Thyroid gland (tissue), 4 donors: Measurements from ENCODE around the gene LRCH1. TPM values are rescaled to one million over a fixed set of nuclear protein-coding genes. Genes with fewer than 3 reads are reported as not detected.
"Not testable (repeated sequence)": the region's sequence is repeated elsewhere in the genome, so short reads cannot be mapped to it uniquely, and the experiment has no call there.

Experiments
- DNase-seq, 2 donors: peaks; one replicate each; pipeline ENCODE4 v3.0.0-alpha.2; 2019
- H3K27ac ChIP-seq, 3 donors: fragments of 200-600 bp; sonication (generic); 1 replicate in 2 of 3; 2 replicates in 1 of 3; pipeline ENCODE4 v1.5.1; 2016 to 2019; ENCODE audit warnings: mild to moderate bottlenecking in 1 of 3, moderate library complexity in 1 of 3
- H3K27me3 ChIP-seq: fragments of 200-600 bp; sonication (generic); one replicate; pipeline ENCODE4 v1.5.1; 2019
- H3K36me3 ChIP-seq, 2 donors: fragments of 200-600 bp; sonication (generic); one replicate each; pipeline ENCODE4 v1.5.1; 2016 to 2019
- H3K4me1 ChIP-seq, 2 donors: fragments of 200-600 bp; sonication (generic); one replicate each; pipeline ENCODE4 v1.5.1; 2017 to 2019
- H3K4me3 ChIP-seq, 3 donors: fragments of 200-600 bp; sonication (generic); replicated peaks in 1 of 3; 1 replicate in 2 of 3; 2 replicates in 1 of 3; pipeline ENCODE4 v1.5.1; 2016; ENCODE audit warnings: mild to moderate bottlenecking in 1 of 3
- H3K9me3 ChIP-seq: fragments of 200-600 bp; sonication (generic); one replicate; pipeline ENCODE4 v1.5.1; 2017
- CTCF ChIP-seq, 6 experiments: fragments of 200-600 bp in 3 of 6; fragments of 450-650 bp in 3 of 6; sonication (generic) in 3 of 6; IDR thresholded peaks; one replicate each; pipeline ENCODE4 v1.5.1; 2016 to 2019; ENCODE audit warnings: antibody characterized with exemption in 6 of 6, mild to moderate bottlenecking in 2 of 6, inconsistent platforms in 1 of 6, moderate library complexity in 1 of 6
- POLR2A ChIP-seq, 2 donors: fragments of 450-650 bp; IDR thresholded peaks; one replicate each; pipeline ENCODE4 v1.6.1; 2017; ENCODE audit warnings: antibody characterized with exemption in 2 of 2, mild to moderate bottlenecking in 2 of 2, moderate library complexity in 1 of 2
- WGBS, 2 donors: methylation state at CpG; one replicate each; pipeline ENCODE4 v1.1.5; 2017; 5-methylcytosine and 5-hydroxymethylcytosine counted together
- intact Hi-C: fragments of 100-400 bp; cut with DNase I; formaldehyde crosslinking; loops from one replicate; pipeline ENCODE4 v1.15.1; 2023
- total RNA-seq, 4 donors: library from RNA; depleted of rRNA; stranded (reverse); fragments of >200 nt; gene quantifications; one replicate each; pipeline ENCODE4 v1.2.3, GENCODE V29; 2016

LRCH1 gene
- total RNA-seq, 4 donors from 2014 or later, result 13.5 to 19.3 (median 15.9) TPM

DNA sequence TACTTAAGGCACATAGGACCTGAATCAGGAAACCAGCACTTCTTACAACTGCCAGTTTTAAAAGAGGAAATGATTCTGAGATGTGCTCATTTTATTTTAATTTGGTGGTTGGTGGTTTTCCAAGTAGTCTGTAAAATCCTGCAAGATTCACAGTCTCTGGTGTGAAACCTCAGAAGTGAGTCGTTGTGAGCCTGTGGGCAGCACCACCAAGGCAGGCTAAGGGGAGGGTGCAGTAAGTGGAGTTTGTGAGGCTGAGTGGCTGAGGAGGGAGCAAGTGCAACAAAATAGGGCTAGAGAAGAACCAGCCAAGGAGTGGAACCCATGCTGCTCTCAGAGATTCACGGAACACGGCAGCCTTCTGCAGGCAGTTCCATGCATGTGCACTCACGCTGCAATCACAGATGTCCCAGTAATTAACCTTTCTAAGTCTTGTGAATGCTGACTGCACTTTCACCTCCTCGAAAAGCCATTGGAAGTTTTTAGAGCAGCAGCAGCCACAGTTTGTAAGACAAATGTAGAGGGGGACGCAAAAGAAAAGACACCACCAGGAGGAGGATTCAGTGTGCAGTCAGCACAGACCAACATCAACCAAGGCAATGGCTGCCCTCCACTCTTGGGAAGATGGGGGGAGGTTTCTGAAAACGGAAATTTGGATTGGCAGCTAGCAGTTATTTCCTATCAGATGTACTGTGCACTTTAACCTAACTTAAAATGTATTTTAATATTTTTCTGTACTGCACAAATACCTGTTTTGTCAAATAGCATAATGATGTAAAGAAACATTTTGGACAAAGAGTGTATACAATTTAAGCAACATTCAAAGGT, 199.1 kb downstream of the LRCH1 start:
- WGBS, 2 donors, result 53 to 71% methylated on average over 7 of the region's 7 CpGs
- H3K36me3 ChIP-seq, result peaks cover 0 to 5% of the 10 kb centered on the region in 2 donors
- H3K27ac ChIP-seq, result no peak overlapping the region
- no peak overlapping the region for H3K4me3 ChIP-seq
- TF ChIP-seq CTCF (IDR thresholded peaks at IDR 0.05), result no peak
- TF ChIP-seq POLR2A (IDR thresholded peaks at IDR 0.05), result no peak
- no peaks in the 10 kb centered on the region for H3K9me3 ChIP-seq
- H3K4me1 ChIP-seq, result peaks cover 0 to 7% of the 10 kb centered on the region in 2 donors
- no peaks in the 10 kb centered on the region for H3K27me3 ChIP-seq
- no peak for DNase-seq
- intact Hi-C loops, result no loop called here

DNA sequence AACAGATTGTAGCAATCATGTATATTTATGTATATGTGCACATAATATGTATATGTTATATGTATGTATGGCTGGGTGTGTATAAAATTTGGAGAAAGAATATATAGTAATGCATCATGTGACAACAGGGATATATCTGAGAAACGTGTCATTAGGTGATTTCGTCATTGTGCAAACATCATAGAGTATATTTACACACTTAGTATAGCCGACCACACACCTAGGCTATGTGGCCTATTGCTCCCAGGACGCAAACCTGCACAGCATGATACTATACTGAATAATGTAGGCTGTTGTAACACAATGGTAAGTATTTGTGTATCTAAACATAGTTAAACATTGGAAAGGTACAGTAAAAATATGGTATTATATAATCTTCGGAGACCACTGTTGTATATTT, 200.2 kb downstream of the LRCH1 start:
- TF ChIP-seq POLR2A (IDR thresholded peaks at IDR 0.05) (no peak), CTCF (IDR thresholded peaks at IDR 0.05) (no peak)
- no peaks in the 10 kb centered on the region for H3K27me3 ChIP-seq

DNA sequence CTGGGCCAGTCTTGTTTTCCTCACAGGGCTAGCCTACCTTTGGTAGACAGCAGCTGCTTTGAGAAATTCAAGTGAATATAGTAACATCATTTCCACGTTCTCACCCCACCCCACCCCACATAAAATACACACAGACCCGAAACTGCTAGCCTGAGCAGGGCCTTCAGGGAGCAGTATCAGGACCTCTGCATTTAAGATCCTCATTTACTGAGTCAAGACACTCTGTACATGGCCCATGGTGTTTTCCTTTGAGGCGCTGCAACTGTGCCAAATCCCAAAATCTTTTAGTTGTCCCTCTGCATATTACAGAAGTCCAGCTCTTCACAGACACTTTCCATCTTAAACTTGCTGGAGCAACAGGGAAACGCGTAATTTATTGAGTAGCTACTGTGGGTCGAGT, 200.9 kb downstream of the LRCH1 start:
- TF ChIP-seq POLR2A (IDR thresholded peaks at IDR 0.05) (no peak), CTCF (IDR thresholded peaks at IDR 0.05) (no peak)
- Histone ChIP-seq H3K4me1 (peaks cover 0 to 4% of the 10 kb centered on the region in 2 donors), H3K27ac (no peak overlapping the region), H3K4me3 (no peak overlapping the region), H3K27me3 (no peaks in the 10 kb centered on the region), H3K9me3 (no peaks in the 10 kb centered on the region), H3K36me3 (peaks cover 0 to 5% of the 10 kb centered on the region in 2 donors)
- no peak for DNase-seq
- whole genome bisulfite sequencing, 2 donors, result 91 to 96% methylated on average over 6 of the region's 6 CpGs
- intact Hi-C loops, result no loop called here

More for the DNA sequence above, 200.2 kb downstream of the LRCH1 start:
- Histone ChIP-seq H3K36me3 (peaks cover 0 to 5% of the 10 kb centered on the region in 2 donors), H3K4me3 (no peak overlapping the region), H3K4me1 (peaks cover 0 to 4% of the 10 kb centered on the region in 2 donors), H3K9me3 (no peaks in the 10 kb centered on the region), H3K27ac (no peak overlapping the region)
- WGBS, 2 donors, result 88 to 92% methylated on average over 5 of the region's 5 CpGs
- DNase-seq, result no peak
- intact Hi-C loops, result no loop called here

DNA sequence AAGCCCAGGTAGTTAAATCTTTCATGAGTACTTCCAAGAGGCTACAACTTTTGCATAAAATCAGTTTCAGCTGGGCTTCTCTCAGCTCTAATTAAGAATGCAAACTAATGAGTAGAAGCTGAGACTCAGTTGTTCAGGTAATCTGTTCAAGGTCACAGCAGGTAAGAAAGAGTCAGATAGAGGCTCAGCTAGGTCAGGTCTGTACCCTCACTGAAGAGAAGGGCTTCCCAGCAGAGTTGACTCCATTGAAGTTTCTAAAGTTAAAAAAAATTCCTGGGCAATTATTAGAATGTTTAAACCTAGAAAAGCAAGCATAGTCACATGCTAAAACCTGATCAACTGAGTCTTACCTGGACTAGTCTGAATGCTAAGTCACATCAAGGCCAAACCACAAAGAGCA, 201.8 kb downstream of the LRCH1 start:
- no peak for DNase-seq
- H3K36me3 ChIP-seq, result peaks cover 0 to 5% of the 10 kb centered on the region in 2 donors
- no peak overlapping the region for H3K27ac ChIP-seq
- no peak overlapping the region for H3K4me3 ChIP-seq
- intact Hi-C loops, result no loop called here
- H3K9me3 ChIP-seq, result no peaks in the 10 kb centered on the region
- peaks cover 1 to 4% of the 10 kb centered on the region in 2 donors for H3K4me1 ChIP-seq
- H3K27me3 ChIP-seq, result no peaks in the 10 kb centered on the region
- TF ChIP-seq POLR2A (IDR thresholded peaks at IDR 0.05) (no peak), CTCF (IDR thresholded peaks at IDR 0.05) (no peak)

DNA sequence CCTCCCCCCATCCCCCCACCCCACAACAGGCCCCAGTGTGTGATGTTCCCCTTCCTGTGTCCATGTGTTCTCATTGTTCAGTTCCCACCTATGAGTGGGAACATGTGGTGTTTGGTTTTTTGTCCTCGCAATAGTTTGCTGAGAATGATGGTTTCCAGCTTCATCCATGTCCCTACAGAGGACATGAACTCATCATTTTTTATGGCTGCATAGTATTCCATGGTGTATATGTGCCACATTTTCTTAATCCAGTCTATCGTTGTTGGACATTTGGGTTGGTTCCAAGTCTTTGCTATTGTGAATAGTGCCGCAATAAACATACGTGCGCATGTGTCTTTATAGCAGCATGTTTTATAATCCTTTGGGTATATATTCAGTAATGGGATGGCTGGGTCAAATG, 202.5 kb downstream of the LRCH1 start:
- intact Hi-C loops, result not testable (repeated sequence)

More for the DNA sequence above, 202.5 kb downstream of the LRCH1 start:
- H3K9me3 ChIP-seq, H3K4me3 ChIP-seq, H3K36me3 ChIP-seq, H3K27ac ChIP-seq, H3K27me3 ChIP-seq, DNase-seq, H3K4me1 ChIP-seq: not testable (repeated sequence)
- 100% methylated on average over 1 to 5 of the region's 5 CpGs for WGBS, 2 donors
